CD1c-positive myeloid dendritic cell (primary cell): ENCODE measurements around the gene PRDM15.

Source experiments
- DNase-seq: peaks from one replicate; pipeline ENCODE4 v3.0.0-alpha.2; 2016; ENCODE audit errors: extremely low spot score

PRDM15 gene

GRCh38 chr21:41908829-41909228, 29.7 kb upstream of the PRDM15 start:
- DNase-seq, result no peak

- DNase-seq, result no peak
Observed at GRCh38 chr21:41907496-41908258, 28.5 kb upstream of the PRDM15 start.

- DNase-seq, result no peak
Observed at GRCh38 chr21:41906770-41907169, 27.6 kb upstream of the PRDM15 start.

GRCh38 chr21:41903559-41904351, 24.6 kb upstream of the PRDM15 start:
- DNase-seq, result no peak

- DNase-seq, result no peak
Observed at GRCh38 chr21:41902946-41903345, 23.8 kb upstream of the PRDM15 start.

- no peak for DNase-seq
Observed at GRCh38 chr21:41901782-41902181, 22.6 kb upstream of the PRDM15 start.

- DNase-seq, result peak; percentile 62
Observed at GRCh38 chr21:41901099-41901498, 22.0 kb upstream of the PRDM15 start.

- no peak for DNase-seq
Observed at GRCh38 chr21:41900401-41900800, 21.3 kb upstream of the PRDM15 start.

- DNase-seq, result no peak
Observed at GRCh38 chr21:41899426-41900202, 20.5 kb upstream of the PRDM15 start.

- no peak for DNase-seq
Observed at GRCh38 chr21:41898998-41899397, 19.9 kb upstream of the PRDM15 start.

GRCh38 chr21:41897700-41898099, 18.6 kb upstream of the PRDM15 start:
- DNase-seq, result no peak

GRCh38 chr21:41897047-41897669, 18.0 kb upstream of the PRDM15 start:
- no peak for DNase-seq

GRCh38 chr21:41895643-41896493, 16.7 kb upstream of the PRDM15 start:
- DNase-seq, result peak; percentile 8

- no peak for DNase-seq
Observed at GRCh38 chr21:41894922-41895557, 15.9 kb upstream of the PRDM15 start.

- no peak for DNase-seq
Observed at GRCh38 chr21:41894511-41894910, 15.4 kb upstream of the PRDM15 start.

- no peak for DNase-seq
Observed at GRCh38 chr21:41892726-41893125, 13.6 kb upstream of the PRDM15 start.

GRCh38 chr21:41891132-41891531, 12.0 kb upstream of the PRDM15 start:
- DNase-seq, result no peak

GRCh38 chr21:41890355-41890754, 11.2 kb upstream of the PRDM15 start:
- DNase-seq, result no peak

GRCh38 chr21:41888749-41889376, 9.7 kb upstream of the PRDM15 start:
- no peak for DNase-seq

GRCh38 chr21:41887667-41888066, 8.5 kb upstream of the PRDM15 start:
- no peak for DNase-seq
